OCI-LY1 (cell line): ENCODE data around the gene SYT7.

Source experiments
- CTCF ChIP-seq: fragments of 200-600 bp; sonication (generic), shearing (Covaris generic); IDR thresholded peaks from 2 replicates; pipeline ENCODE4 v1.5.1; 2017; ENCODE audit warnings: mild to moderate bottlenecking, antibody characterized with exemption, low read length, moderate library complexity, mixed read lengths
- EZH2 ChIP-seq: fragments of 200-600 bp; sonication (generic), shearing (Covaris generic); IDR thresholded peaks from 2 replicates; pipeline ENCODE4 v1.8.0; 2017; ENCODE audit warnings: borderline replicate concordance, mixed run types, mild to moderate bottlenecking, antibody characterized with exemption, low read length, moderate library complexity, mixed read lengths

- no peak for TF ChIP-seq CTCF
- TF ChIP-seq EZH2 = no peak
These were observed 1.1 kb upstream of the SYT7 start for GRCh38 chr11:61581931-61582330.
